Measurements from ENCODE around the gene TMEM273. TPM values are rescaled to one million over a fixed set of nuclear protein-coding genes. Genes with fewer than 3 reads are reported as not detected.

The TMEM273 gene
- total RNA-seq, 2 experiments from 2014 or later, result 24.4 to 25.6 TPM

- Mint-ChIP-seq H3K36me3 (ENCODE audit: low read depth) (peaks cover 29% of the 10 kb centered on the region), H3K4me1 (ENCODE audit: low read depth) (peaks cover 80% of the 10 kb centered on the region), H3K9me3 (ENCODE audit: insufficient read depth) (no peaks in the 10 kb centered on the region), H3K4me3 (no peak overlapping the region), H3K27ac (peak overlapping the region; percentile 60), H3K27me3 (ENCODE audit: low read depth) (peaks cover 2% of the 10 kb centered on the region)
- DNase-seq (no peak), ATAC-seq (no peak)
- POLR2A ChIA-PET, result no interaction called here
- CTCF ChIA-PET, result interaction anchor here (2.0 kb wide), 1 partner anchor 16 kb away, joined by 6 read pairs; no protein-coding TSS in a partner anchor
Observed at GRCh38 chr10:49180444-49180860, 7.7 kb downstream of the TMEM273 start.

DNA sequence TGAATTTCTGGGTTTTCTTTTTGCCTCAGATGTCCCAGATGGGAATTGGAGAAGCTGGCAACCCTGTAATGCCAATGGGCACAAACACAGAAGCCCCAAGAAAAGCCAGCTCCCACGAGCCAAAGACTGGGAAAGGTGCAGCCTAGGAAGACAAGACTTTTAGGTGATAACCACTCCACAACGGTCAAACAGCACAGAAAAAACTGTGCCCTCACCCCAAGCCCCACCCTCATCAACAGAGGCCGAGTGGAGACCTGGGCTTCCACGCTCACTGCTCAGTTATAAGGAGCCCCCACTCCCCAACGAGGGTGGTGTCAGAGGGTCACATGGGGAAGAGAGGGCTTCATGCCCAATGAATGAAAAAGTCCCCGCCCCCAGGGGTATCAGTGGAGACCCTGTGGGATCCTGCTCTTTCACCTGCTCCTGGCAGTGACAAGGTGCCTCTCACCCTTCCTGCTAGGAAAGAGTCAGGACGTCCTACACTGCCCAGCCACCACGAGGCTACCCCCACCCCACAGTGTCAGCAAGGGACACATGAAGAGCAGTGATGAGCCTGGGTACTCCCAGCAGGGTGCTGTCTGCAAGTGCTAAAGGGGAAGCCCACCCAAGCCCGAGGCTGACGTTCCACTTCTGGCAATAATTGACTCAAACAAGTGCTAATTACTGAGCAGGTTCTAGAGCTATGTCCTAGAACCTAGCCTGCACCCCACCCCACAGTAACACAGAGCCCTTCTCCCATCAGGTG, 8.3 kb downstream of the TMEM273 start:
- ChIA-PET CTCF (interaction anchor here (0.6 to 2.0 kb wide), 2 partner anchors 16 to 1920 kb away, joined by 3 to 6 read pairs; no protein-coding TSS in a partner anchor), POLR2A (no interaction called here)
- Mint-ChIP-seq H3K36me3 (ENCODE audit: low read depth) (peaks cover 27% of the 10 kb centered on the region), H3K27me3 (ENCODE audit: low read depth) (peaks cover 4% of the 10 kb centered on the region), H3K4me1 (ENCODE audit: low read depth) (peaks cover 78% of the 10 kb centered on the region), H3K4me3 (no peak overlapping the region), H3K27ac (peak overlapping the region; percentile 60), H3K9me3 (ENCODE audit: insufficient read depth) (no peaks in the 10 kb centered on the region)
- no peak for DNase-seq
- ATAC-seq, result no peak

GRCh38 chr10:49178489-49179471, 9.4 kb downstream of the TMEM273 start:
- Mint-ChIP-seq H3K27me3 (ENCODE audit: low read depth) (peaks cover 4% of the 10 kb centered on the region), H3K4me3 (no peak overlapping the region), H3K4me1 (ENCODE audit: low read depth) (peaks cover 74% of the 10 kb centered on the region), H3K27ac (peak overlapping the region; percentile 89), H3K9me3 (ENCODE audit: insufficient read depth) (no peaks in the 10 kb centered on the region), H3K36me3 (ENCODE audit: low read depth) (peaks cover 25% of the 10 kb centered on the region)
- POLR2A ChIA-PET, result no interaction called here
- ATAC-seq (no peak), DNase-seq (no peak)
- CTCF ChIA-PET, result interaction anchor here (0.6 to 2.0 kb wide), 2 partner anchors 15 to 1919 kb away, joined by 3 to 6 read pairs; no protein-coding TSS in a partner anchor

- Mint-ChIP-seq H3K9me3 (ENCODE audit: insufficient read depth) (no peaks in the 10 kb centered on the region), H3K27ac (peak overlapping the region; percentile 89), H3K4me1 (ENCODE audit: low read depth) (peaks cover 71% of the 10 kb centered on the region), H3K27me3 (ENCODE audit: low read depth) (peaks cover 4% of the 10 kb centered on the region), H3K4me3 (peak overlapping the region; percentile 51), H3K36me3 (ENCODE audit: low read depth) (peaks cover 23% of the 10 kb centered on the region)
- ChIA-PET POLR2A (no interaction called here), CTCF (no interaction called here)
- peak; percentile 88 for ATAC-seq
- peak; percentile 61 for DNase-seq
Observed at GRCh38 chr10:49177391-49178355, 10.5 kb downstream of the TMEM273 start.

DNA sequence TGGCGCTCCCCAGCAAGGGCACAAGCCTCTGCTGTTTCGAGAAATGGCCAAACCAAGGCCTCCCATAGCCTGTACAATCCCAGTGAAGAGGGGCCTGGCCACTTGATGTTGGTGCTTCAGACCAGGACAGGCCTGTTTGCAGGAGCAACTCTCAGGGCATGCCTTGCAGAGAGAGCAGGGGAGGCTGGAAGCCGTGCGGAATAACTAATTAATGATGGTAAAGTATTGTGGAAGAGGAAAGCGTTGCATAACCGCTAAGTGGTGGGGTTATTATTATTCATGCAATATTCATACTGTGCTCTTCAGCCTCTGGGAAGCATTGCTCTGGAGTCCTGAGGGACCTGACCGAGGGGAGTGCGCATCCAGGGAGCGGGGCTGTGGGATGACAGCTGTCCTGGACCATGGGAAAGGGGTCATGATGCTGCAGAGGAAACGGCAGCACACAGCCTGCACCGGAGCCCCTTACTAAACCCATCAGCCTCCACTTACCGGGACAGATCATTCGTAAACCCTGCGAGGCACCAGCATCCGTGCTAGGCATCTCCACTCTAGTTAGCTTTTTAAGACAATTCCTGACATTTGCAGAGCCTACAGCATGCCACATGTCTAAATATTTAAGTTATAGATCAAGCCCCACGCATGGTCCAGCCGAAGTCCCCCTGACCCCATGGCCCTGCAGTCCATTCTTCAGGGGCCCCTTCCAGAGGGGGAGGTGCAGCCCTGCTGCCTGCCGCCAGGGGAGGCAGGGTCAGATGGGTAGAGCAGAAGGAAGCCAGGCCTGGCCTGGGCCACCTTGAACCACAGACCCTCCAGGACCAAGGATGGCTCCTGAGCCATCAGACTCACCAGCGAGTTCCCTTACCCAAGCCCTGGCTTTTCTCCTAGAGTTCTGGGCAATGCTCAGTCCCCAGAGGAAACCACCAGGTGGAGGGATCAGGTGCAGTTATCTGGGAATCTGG, 11.6 kb downstream of the TMEM273 start:
- DNase-seq (peak; percentile 14), ATAC-seq (peak; percentile 24)
- CTCF ChIA-PET, result no interaction called here
- peak overlapping the region; percentile 89 for H3K27ac Mint-ChIP-seq
- H3K4me3 Mint-ChIP-seq, result no peak overlapping the region
- peaks cover 69% of the 10 kb centered on the region for H3K4me1 Mint-ChIP-seq (ENCODE audit: low read depth)
- no peaks in the 10 kb centered on the region for H3K9me3 Mint-ChIP-seq (ENCODE audit: insufficient read depth)
- peaks cover 4% of the 10 kb centered on the region for H3K27me3 Mint-ChIP-seq (ENCODE audit: low read depth)
- H3K36me3 Mint-ChIP-seq (ENCODE audit: low read depth), result peaks cover 18% of the 10 kb centered on the region
- POLR2A ChIA-PET, result no interaction called here

GRCh38 chr10:49175587-49176309, 12.4 kb downstream of the TMEM273 start:
- DNase-seq (peak; percentile 17), ATAC-seq (no peak)
- Mint-ChIP-seq H3K4me3 (no peak overlapping the region), H3K36me3 (ENCODE audit: low read depth) (peaks cover 11% of the 10 kb centered on the region), H3K4me1 (ENCODE audit: low read depth) (peaks cover 62% of the 10 kb centered on the region), H3K27me3 (ENCODE audit: low read depth) (peaks cover 2% of the 10 kb centered on the region), H3K27ac (no peak overlapping the region), H3K9me3 (ENCODE audit: insufficient read depth) (no peaks in the 10 kb centered on the region)
- ChIA-PET CTCF (interaction anchor here (3.4 kb wide), 1 partner anchor 11 kb away, joined by 12 read pairs; no protein-coding TSS in a partner anchor), POLR2A (no interaction called here)

DNA sequence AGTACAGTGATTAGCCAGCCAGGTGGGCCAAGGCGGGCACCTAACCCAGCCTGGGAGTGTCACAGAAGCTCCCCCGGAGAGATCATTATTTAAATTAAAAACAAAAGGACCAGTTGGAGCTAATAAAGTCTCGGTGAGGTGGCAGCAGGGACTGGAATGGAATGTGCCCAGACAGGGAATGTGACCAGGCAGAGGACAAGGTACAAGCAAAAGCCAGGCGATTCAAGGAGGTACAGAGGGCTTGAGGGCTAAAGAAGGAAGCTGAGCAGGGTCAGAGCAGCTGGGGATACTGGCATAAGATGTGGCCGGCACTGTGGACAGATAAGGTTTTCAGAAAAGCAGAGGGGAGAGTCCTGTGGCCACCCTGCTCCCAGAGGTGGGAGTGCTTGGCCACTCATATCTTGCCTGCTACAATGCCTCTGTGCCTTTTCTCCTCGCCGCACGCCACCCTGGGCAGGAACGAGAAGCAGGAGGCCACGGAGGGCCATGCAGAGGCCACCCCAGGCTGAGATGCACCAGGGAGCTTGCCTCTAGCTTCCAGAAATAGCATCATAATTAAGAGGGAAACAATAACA, 13.2 kb downstream of the TMEM273 start:
- ChIA-PET CTCF (interaction anchor here (3.4 kb wide), 1 partner anchor 11 kb away, joined by 12 read pairs; no protein-coding TSS in a partner anchor), POLR2A (no interaction called here)
- Mint-ChIP-seq H3K27ac (peak overlapping the region; percentile 9), H3K9me3 (ENCODE audit: insufficient read depth) (no peaks in the 10 kb centered on the region), H3K4me3 (no peak overlapping the region), H3K36me3 (ENCODE audit: low read depth) (peaks cover 7% of the 10 kb centered on the region), H3K27me3 (ENCODE audit: low read depth) (peaks cover 2% of the 10 kb centered on the region), H3K4me1 (ENCODE audit: low read depth) (peaks cover 58% of the 10 kb centered on the region)
- ATAC-seq (no peak), DNase-seq (no peak)

DNA sequence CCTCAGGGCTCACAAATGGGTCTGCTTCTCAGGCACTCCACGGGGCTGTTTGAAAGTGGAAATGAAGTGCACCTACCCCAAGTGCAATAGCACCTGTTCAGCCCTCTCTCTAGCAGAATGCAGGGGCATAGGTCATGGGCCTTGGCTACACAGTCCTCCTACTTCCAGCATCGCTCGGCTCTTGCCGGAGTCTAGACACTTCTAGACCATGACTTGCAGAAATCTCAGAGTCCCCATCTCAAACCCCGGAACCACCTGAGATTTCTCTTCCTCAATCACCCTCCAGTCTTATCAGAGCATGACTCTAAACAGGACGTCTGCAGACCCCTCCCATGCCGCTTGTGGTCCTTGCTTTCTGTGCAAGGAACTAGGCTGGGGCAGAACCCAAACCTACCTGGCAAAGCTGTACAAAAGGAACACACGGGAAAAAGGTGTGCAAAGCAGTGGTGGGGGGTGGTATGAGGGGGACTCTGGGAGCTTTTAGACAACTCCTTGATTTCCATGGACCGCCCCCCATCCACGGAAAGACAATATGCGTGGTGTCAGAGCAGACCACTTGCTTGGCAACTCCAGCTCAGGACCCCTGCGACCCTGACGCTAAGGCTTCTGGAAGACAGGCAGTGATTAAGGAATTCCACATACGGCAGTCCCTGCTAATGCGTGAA, 13.8 kb downstream of the TMEM273 start:
- no peak for ATAC-seq
- ChIA-PET POLR2A (no interaction called here), CTCF (interaction anchor here (1.6 to 3.4 kb wide), 2 partner anchors 10 to 518 kb away, joined by 6 to 12 read pairs; no protein-coding TSS in a partner anchor)
- Mint-ChIP-seq H3K9me3 (ENCODE audit: insufficient read depth) (no peaks in the 10 kb centered on the region), H3K27me3 (ENCODE audit: low read depth) (peaks cover 3% of the 10 kb centered on the region), H3K27ac (no peak overlapping the region), H3K4me3 (no peak overlapping the region), H3K4me1 (ENCODE audit: low read depth) (peaks cover 55% of the 10 kb centered on the region), H3K36me3 (ENCODE audit: low read depth) (peaks cover 7% of the 10 kb centered on the region)
- peak; percentile 16 for DNase-seq

GRCh38 chr10:49173853-49174252, 14.3 kb downstream of the TMEM273 start:
- Mint-ChIP-seq H3K27ac (no peak overlapping the region), H3K36me3 (ENCODE audit: low read depth) (peaks cover 7% of the 10 kb centered on the region), H3K9me3 (ENCODE audit: insufficient read depth) (no peaks in the 10 kb centered on the region), H3K4me3 (no peak overlapping the region), H3K27me3 (ENCODE audit: low read depth) (peaks cover 3% of the 10 kb centered on the region), H3K4me1 (ENCODE audit: low read depth) (peaks cover 54% of the 10 kb centered on the region)
- POLR2A ChIA-PET, result no interaction called here
- peak; percentile 9 for DNase-seq
- no peak for ATAC-seq
- CTCF ChIA-PET, result interaction anchor here (1.6 to 3.4 kb wide), 3 partner anchors 9 to 517 kb away, joined by 6 to 12 read pairs (median 8); no protein-coding TSS in a partner anchor

Measured in activated CD8-positive, alpha-beta T cell treated with anti-CD3 and anti-CD28 coated beads, Interleukin-2, amount 10 ng/mL, durations not matched to agents 7 days and 5 days (primary cell).